GM23248 (cell line): ENCODE results near the gene KCNA10. TPM values are rescaled to one million over a fixed set of nuclear protein-coding genes. Genes with fewer than 3 reads are reported as not detected.

Source experiments
- DNase-seq: peaks from one replicate; pipeline ENCODE4 v3.0.0-alpha.2; 2015
- H2AFZ ChIP-seq: fragments of 200-600 bp; sonication (generic); 2 replicates; pipeline ENCODE4 v1.6.1; 2016; ENCODE audit warnings: antibody characterized with exemption
- H3F3A ChIP-seq: fragments of 200-600 bp; sonication (generic); 2 replicates; pipeline ENCODE4 v1.6.1; 2016; ENCODE audit warnings: mild to moderate bottlenecking, antibody characterized with exemption, mixed run types; ENCODE audit not compliant: insufficient read depth
- H3K27ac ChIP-seq: fragments of 200-600 bp; sonication (generic); 2 replicates; pipeline ENCODE4 v1.5.1; 2016; ENCODE audit warnings: mild to moderate bottlenecking
- H3K27me3 ChIP-seq: fragments of 200-600 bp; sonication (generic); replicated peaks from 2 replicates; pipeline ENCODE4 v1.6.1; 2016; ENCODE audit warnings: mild to moderate bottlenecking; ENCODE audit not compliant: insufficient read depth
- H3K36me3 ChIP-seq: fragments of 200-600 bp; sonication (generic); 2 replicates; pipeline ENCODE4 v1.6.1; 2016; ENCODE audit warnings: low read depth, mild to moderate bottlenecking
- H3K4me1 ChIP-seq: fragments of 200-600 bp; sonication (generic); 2 replicates; pipeline ENCODE4 v1.6.1; 2016; ENCODE audit warnings: mild to moderate bottlenecking; ENCODE audit not compliant: insufficient read depth
- H3K4me2 ChIP-seq: fragments of 200-600 bp; sonication (generic); one replicate; pipeline ENCODE4 v1.6.1; 2016; ENCODE audit warnings: mild to moderate bottlenecking; ENCODE audit not compliant: unreplicated experiment
- H3K4me3 ChIP-seq: fragments of 200-600 bp; sonication (generic); 2 replicates; pipeline ENCODE4 v1.5.1; 2016; ENCODE audit warnings: mild to moderate bottlenecking
- H3K79me2 ChIP-seq: fragments of 200-600 bp; sonication (generic); 2 replicates; pipeline ENCODE4 v1.6.1; 2016; ENCODE audit warnings: mild to moderate bottlenecking; ENCODE audit not compliant: insufficient read depth
- H3K9ac ChIP-seq: fragments of 200-600 bp; sonication (generic); 2 replicates; pipeline ENCODE4 v1.6.1; 2016; ENCODE audit warnings: mild to moderate bottlenecking
- H3K9me2 ChIP-seq: fragments of 200-600 bp; sonication (generic); 2 replicates; pipeline ENCODE4 v1.6.1; 2016; ENCODE audit warnings: mixed run types, mild to moderate bottlenecking, moderate library complexity; ENCODE audit not compliant: insufficient read depth
- H3K9me3 ChIP-seq: fragments of 200-600 bp; sonication (generic); one replicate; pipeline ENCODE4 v1.6.1; 2017; ENCODE audit warnings: low read depth
- H4K20me1 ChIP-seq: fragments of 200-600 bp; sonication (generic); 2 replicates; pipeline ENCODE4 v1.6.0; 2016; ENCODE audit not compliant: insufficient read depth
- EZH2 ChIP-seq: fragments of 200-600 bp; sonication (generic); IDR thresholded peaks from 2 replicates; pipeline ENCODE4 v1.6.1; 2018; ENCODE audit warnings: antibody characterized with exemption, mild to moderate bottlenecking; ENCODE audit not compliant: insufficient read depth, poor library complexity, severe bottlenecking
- EZH2phosphoT487 ChIP-seq: fragments of 200-600 bp; sonication (generic); IDR thresholded peaks from 2 replicates; pipeline ENCODE4 v1.6.1; 2018; ENCODE audit warnings: antibody characterized with exemption, moderate library complexity, mild to moderate bottlenecking, low read depth; ENCODE audit not compliant: insufficient read depth
- WGBS, 2 experiments: methylation state at CpG; one replicate each; pipeline ENCODE4 v1.1.6; 2015 to 2017; ENCODE audit warnings: low lambda C conversion rate in 2 of 2, low coverage in 1 of 2; ENCODE audit errors: missing lambda C conversion rate in 2 of 2; 5-methylcytosine and 5-hydroxymethylcytosine counted together
- in situ Hi-C: fragments of 300-500 bp; cut with MboI; formaldehyde crosslinking; loops from 2 replicates; pipeline ENCODE4 v1.15.0; 2020
- polyA plus RNA-seq: library from polyadenylated mRNA; unstranded; fragments of >200 nt; fragmentation: Nextera tagmentation; extraction: Ambion mirVana; gene quantifications from 2 replicates; pipeline ENCODE4 v1.2.1, GENCODE V29; 2016
- total RNA-seq: library from RNA; depleted of rRNA; stranded (reverse); fragments of >200 nt; shearing (Covaris generic); gene quantifications from 2 replicates; pipeline ENCODE4 v1.2.3, GENCODE V29; 2014; rRNA removed

The KCNA10 gene
- total and polyA plus RNA-seq, 2 experiments from 2014 or later, result not detected

- in situ Hi-C loops, result no loop called here
- WGBS, 2 experiments, result 47 to 54% methylated on average over 10 of the region's 10 CpGs
Measured at GRCh38 chr1:110472546-110472945, 46.4 kb downstream of the KCNA10 start.

DNA sequence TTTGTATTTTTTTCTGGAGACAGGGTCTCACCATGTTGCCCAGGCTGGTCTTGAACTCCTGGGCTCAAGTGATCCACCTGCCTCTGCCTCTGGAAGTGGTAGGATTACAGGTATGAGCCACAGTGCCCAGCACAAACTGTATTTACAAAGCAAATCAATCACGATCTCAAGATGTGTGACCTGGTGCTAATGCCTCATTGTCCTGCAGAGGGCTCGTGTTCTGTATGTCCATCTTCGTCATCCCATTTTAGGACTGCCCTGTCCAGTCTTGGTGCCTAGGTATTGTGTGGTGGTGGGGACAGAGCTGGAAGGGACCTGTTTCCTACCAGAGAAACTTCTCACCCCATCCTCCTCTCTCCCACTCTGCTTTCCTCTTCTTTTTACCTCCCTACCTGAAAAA lies 47.8 kb downstream of the KCNA10 start:
- H4K20me1 ChIP-seq, result no peaks in the 10 kb centered on the region
- no peaks in the 10 kb centered on the region for H3K9me2 ChIP-seq
- no peak overlapping the region for H3K4me2 ChIP-seq
- H3K36me3 ChIP-seq, result no peaks in the 10 kb centered on the region
- no peak overlapping the region for H3K4me3 ChIP-seq
- H3F3A ChIP-seq, result no peaks in the 10 kb centered on the region
- H3K27me3 ChIP-seq, result no peaks in the 10 kb centered on the region
- no peak overlapping the region for H3K9ac ChIP-seq
- no peak overlapping the region for H2AFZ ChIP-seq
- H3K27ac ChIP-seq, result no peak overlapping the region
- no peaks in the 10 kb centered on the region for H3K79me2 ChIP-seq
- no peaks in the 10 kb centered on the region for H3K4me1 ChIP-seq
- DNase-seq, result no peak
- TF ChIP-seq EZH2 (no peak), EZH2phosphoT487 (no peak)
- 49 to 67% methylated on average over 3 of the region's 3 CpGs for WGBS, 2 experiments
- no peaks in the 10 kb centered on the region for H3K9me3 ChIP-seq
- in situ Hi-C loops, result no loop called here

More at GRCh38 chr1:110472546-110472945, 46.4 kb downstream of the KCNA10 start:
- TF ChIP-seq EZH2, result no peak
- no peak for TF ChIP-seq EZH2phosphoT487
- no peak overlapping the region for H3K4me2 ChIP-seq
- H3K9ac ChIP-seq, result no peak overlapping the region
- H3F3A ChIP-seq, result no peaks in the 10 kb centered on the region
- H3K9me2 ChIP-seq, result no peaks in the 10 kb centered on the region
- no peak for DNase-seq
- no peak overlapping the region for H3K4me3 ChIP-seq
- peaks cover 8% of the 10 kb centered on the region for H3K4me1 ChIP-seq
- H3K27ac ChIP-seq, result no peak overlapping the region
- no peaks in the 10 kb centered on the region for H3K27me3 ChIP-seq
- no peaks in the 10 kb centered on the region for H3K36me3 ChIP-seq
- no peaks in the 10 kb centered on the region for H3K79me2 ChIP-seq
- no peaks in the 10 kb centered on the region for H3K9me3 ChIP-seq
- H2AFZ ChIP-seq, result no peak overlapping the region
- H4K20me1 ChIP-seq, result no peaks in the 10 kb centered on the region

Other genes starting within 250 kb of the KCNA10 start
- gene RBM15, start 179.8 kb downstream of the KCNA10 start, total RNA-seq, result 18.7 and 22.5 TPM in 2 replicates
- 6.4 and 6.6 TPM in 2 replicates for gene RBM15, start 179.8 kb downstream of the KCNA10 start, polyA plus RNA-seq
- gene SLC16A4, start 128.1 kb downstream of the KCNA10 start, total RNA-seq, result 28.1 and 34.3 TPM in 2 replicates
- gene SLC16A4, start 128.1 kb downstream of the KCNA10 start, polyA plus RNA-seq, result 15.6 and 15.9 TPM in 2 replicates
- gene LAMTOR5, start 111.5 kb downstream of the KCNA10 start, total RNA-seq, result 67.1 and 145 TPM in 2 replicates
- 307 and 318 TPM in 2 replicates for gene LAMTOR5, start 111.5 kb downstream of the KCNA10 start, polyA plus RNA-seq
- not detected in 2 replicates for gene PROK1, start 68.0 kb downstream of the KCNA10 start, total RNA-seq
- gene PROK1, start 68.0 kb downstream of the KCNA10 start, polyA plus RNA-seq, result not detected in 2 replicates
- gene KCNA2, start 87.2 kb upstream of the KCNA10 start, total RNA-seq, result not detected in 2 replicates
- gene KCNA2, start 87.2 kb upstream of the KCNA10 start, polyA plus RNA-seq, result not detected in 2 replicates
- not detected in 2 replicates for gene KCNA3, start 155.8 kb upstream of the KCNA10 start, total RNA-seq
- not detected in 2 replicates for gene KCNA3, start 155.8 kb upstream of the KCNA10 start, polyA plus RNA-seq